Measurements from ENCODE around the gene TMEM258. TPM values are rescaled to one million over a fixed set of nuclear protein-coding genes. Genes with fewer than 3 reads are reported as not detected.

The TMEM258 gene
- total and polyA plus RNA-seq, 2 donors (not counting 1 experiment from before 2014, with no cell fraction given) = 65.8 to 130 TPM

- no peaks in the 10 kb centered on the region for H3K36me3 ChIP-seq (replicated peaks in 1 of 2; ENCODE audit: control extremely low read depth in 1 of 2, control insufficient read depth in 1 of 2, extremely low read depth in 1 of 2, insufficient read depth in 2 of 2, low read length in 1 of 2)
- H2AFZ ChIP-seq (ENCODE audit: insufficient read depth, low read depth, low read length, poor library complexity, severe bottlenecking) = no peak overlapping the region
- H4K20me1 ChIP-seq (ENCODE audit: control insufficient read depth, insufficient read depth, low read length, poor library complexity, severe bottlenecking) = no peaks in the 10 kb centered on the region
- 85% methylated on average over 8 of the region's 12 CpGs for WGBS (ENCODE audit: insufficient coverage)
- DNase-seq (no peak), ATAC-seq (ENCODE audit: low read depth) (no peak)
- H3K4me2 ChIP-seq (replicated peaks; ENCODE audit: low read depth, low read length, poor library complexity, severe bottlenecking) = no peak overlapping the region
- Mint-ChIP-seq H3K9me3 (ENCODE audit: insufficient read depth) (no peaks in the 10 kb centered on the region), H3K4me1 (peaks cover 17% of the 10 kb centered on the region), H3K27ac (no peak overlapping the region), H3K27me3 (peaks cover 12% of the 10 kb centered on the region), H3K4me3 (no peak overlapping the region)
- intact Hi-C loops (cut with micrococcal nuclease) = no loop called here
- no peak overlapping the region for H3K4me3 ChIP-seq (ENCODE audit: control extremely low read depth in 1 of 5, extremely low read depth in 1 of 5, insufficient read depth in 1 of 5, low read depth in 2 of 5, low read length in 4 of 5)
- peaks cover 0 to 8% (median 0%) of the 10 kb centered on the region in 4 experiments for H3K27me3 ChIP-seq (replicated peaks in 1 of 4; ENCODE audit: control extremely low read depth in 1 of 4, control insufficient read depth in 3 of 4, insufficient read depth in 4 of 4, low read length in 3 of 4)
- H3K27ac ChIP-seq (ENCODE audit: low read length in 2 of 2) = no peak overlapping the region
- H3K79me2 ChIP-seq (ENCODE audit: control insufficient read depth, insufficient read depth, low read length) = no peaks in the 10 kb centered on the region
- no peaks in the 10 kb centered on the region for H3K9me3 ChIP-seq (ENCODE audit: control extremely low read depth in 1 of 3, control insufficient read depth in 2 of 3, insufficient read depth in 1 of 3, low read length in 2 of 3)
- no peak overlapping the region for H3K9ac ChIP-seq (ENCODE audit: low read length)
- POLR2A ChIA-PET = no interaction called here
- CTCF ChIA-PET = no interaction called here
- TF ChIP-seq EZH2 (IDR thresholded peaks at IDR 0.05; ENCODE audit: borderline replicate concordance, insufficient read depth, low read depth, low read length, poor library complexity, severe bottlenecking) (no peak), CTCF (IDR thresholded peaks at IDR 0.05) (no peak)
- peaks cover 13 to 15% of the 10 kb centered on the region in 2 donors for H3K4me1 ChIP-seq (ENCODE audit: control insufficient read depth in 2 of 2, insufficient read depth in 2 of 2, low read length in 2 of 2)
Measured at GRCh38 chr11:61774411-61774810, 18.0 kb downstream of the TMEM258 start.

- Mint-ChIP-seq H3K27me3 (peaks cover 12% of the 10 kb centered on the region), H3K9me3 (ENCODE audit: insufficient read depth) (no peaks in the 10 kb centered on the region), H3K4me1 (peaks cover 17% of the 10 kb centered on the region), H3K4me3 (no peak overlapping the region), H3K27ac (no peak overlapping the region)
- H3K79me2 ChIP-seq (ENCODE audit: control insufficient read depth, insufficient read depth, low read length) = no peaks in the 10 kb centered on the region
- no peak overlapping the region for H3K4me2 ChIP-seq (replicated peaks; ENCODE audit: low read depth, low read length, poor library complexity, severe bottlenecking)
- H2AFZ ChIP-seq (ENCODE audit: insufficient read depth, low read depth, low read length, poor library complexity, severe bottlenecking) = no peak overlapping the region
- H3K4me3 ChIP-seq (ENCODE audit: control extremely low read depth in 1 of 5, extremely low read depth in 1 of 5, insufficient read depth in 1 of 5, low read depth in 2 of 5, low read length in 4 of 5) = no peak overlapping the region
- H3K9me3 ChIP-seq (ENCODE audit: control extremely low read depth in 1 of 3, control insufficient read depth in 2 of 3, insufficient read depth in 1 of 3, low read length in 2 of 3) = no peaks in the 10 kb centered on the region
- no peaks in the 10 kb centered on the region for H4K20me1 ChIP-seq (ENCODE audit: control insufficient read depth, insufficient read depth, low read length, poor library complexity, severe bottlenecking)
- ATAC-seq (ENCODE audit: low read depth) = no peak
- no peak overlapping the region for H3K27ac ChIP-seq (ENCODE audit: low read length in 2 of 2)
- intact Hi-C loops (cut with micrococcal nuclease) = no loop called here
- WGBS (ENCODE audit: insufficient coverage) = 93% methylated on average over 15 of the region's 18 CpGs
- H3K36me3 ChIP-seq (replicated peaks in 1 of 2; ENCODE audit: control extremely low read depth in 1 of 2, control insufficient read depth in 1 of 2, extremely low read depth in 1 of 2, insufficient read depth in 2 of 2, low read length in 1 of 2) = no peaks in the 10 kb centered on the region
- POLR2A ChIA-PET = no interaction called here
- H3K4me1 ChIP-seq (ENCODE audit: control insufficient read depth in 2 of 2, insufficient read depth in 2 of 2, low read length in 2 of 2) = peaks cover 13 to 15% of the 10 kb centered on the region in 2 donors
- TF ChIP-seq CTCF (IDR thresholded peaks at IDR 0.05) = no peak
- no peak for TF ChIP-seq EZH2 (IDR thresholded peaks at IDR 0.05; ENCODE audit: borderline replicate concordance, insufficient read depth, low read depth, low read length, poor library complexity, severe bottlenecking)
- no peak overlapping the region for H3K9ac ChIP-seq (ENCODE audit: low read length)
- CTCF ChIA-PET = no interaction called here
- H3K27me3 ChIP-seq (replicated peaks in 1 of 4; ENCODE audit: control extremely low read depth in 1 of 4, control insufficient read depth in 3 of 4, insufficient read depth in 4 of 4, low read length in 3 of 4) = peaks cover 0 to 6% (median 0%) of the 10 kb centered on the region in 4 experiments
- DNase-seq = no peak
Measured at GRCh38 chr11:61773809-61774208, 18.6 kb downstream of the TMEM258 start.
